ENCODE measurements around the gene UGT1A8. TPM values are rescaled to one million over a fixed set of nuclear protein-coding genes. Genes with fewer than 3 reads are reported as not detected.
"Not testable (repeated sequence)": the region's sequence is repeated elsewhere in the genome, so short reads cannot be mapped to it uniquely, and the experiment has no call there.

Gene UGT1A8
- total RNA-seq, 1 donor from 2014 or later: not detected

DNA sequence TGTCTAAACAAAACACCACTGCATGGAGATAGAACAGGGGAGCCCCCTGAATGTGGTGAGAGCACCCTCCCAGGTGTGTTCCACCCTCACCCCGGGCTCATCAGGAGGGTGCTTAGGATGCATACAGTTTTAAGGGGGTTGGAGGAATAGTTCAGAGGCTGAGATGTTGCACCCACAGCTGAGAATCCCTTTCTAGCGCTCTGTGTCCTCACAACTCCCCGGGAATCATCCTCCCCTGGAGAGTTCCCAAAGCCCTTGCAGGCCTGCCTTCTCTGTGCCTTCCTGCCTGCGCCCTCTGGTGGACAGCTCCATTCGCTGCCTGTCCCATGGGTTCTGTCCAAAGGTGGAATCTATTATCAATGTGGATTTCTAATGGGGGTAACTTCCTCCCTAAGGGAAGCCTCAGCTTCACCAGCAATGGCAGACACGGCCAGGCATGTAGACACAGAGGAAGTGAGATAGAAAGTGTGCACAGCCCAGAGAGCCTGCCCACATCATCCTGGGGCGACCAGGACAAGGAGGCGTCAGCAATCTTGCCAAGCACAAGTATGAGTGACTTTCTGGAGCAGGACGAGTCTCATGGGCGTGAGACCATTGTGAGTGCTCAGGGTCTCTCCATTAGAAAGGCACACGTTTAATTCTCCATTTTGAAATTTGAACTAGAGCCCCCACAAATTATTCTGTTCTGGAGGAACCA, 94.0 kb downstream of the UGT1A8 start:
- DNase-seq (ENCODE audit: extremely low read depth, low read depth, low spot score): no peak

DNA sequence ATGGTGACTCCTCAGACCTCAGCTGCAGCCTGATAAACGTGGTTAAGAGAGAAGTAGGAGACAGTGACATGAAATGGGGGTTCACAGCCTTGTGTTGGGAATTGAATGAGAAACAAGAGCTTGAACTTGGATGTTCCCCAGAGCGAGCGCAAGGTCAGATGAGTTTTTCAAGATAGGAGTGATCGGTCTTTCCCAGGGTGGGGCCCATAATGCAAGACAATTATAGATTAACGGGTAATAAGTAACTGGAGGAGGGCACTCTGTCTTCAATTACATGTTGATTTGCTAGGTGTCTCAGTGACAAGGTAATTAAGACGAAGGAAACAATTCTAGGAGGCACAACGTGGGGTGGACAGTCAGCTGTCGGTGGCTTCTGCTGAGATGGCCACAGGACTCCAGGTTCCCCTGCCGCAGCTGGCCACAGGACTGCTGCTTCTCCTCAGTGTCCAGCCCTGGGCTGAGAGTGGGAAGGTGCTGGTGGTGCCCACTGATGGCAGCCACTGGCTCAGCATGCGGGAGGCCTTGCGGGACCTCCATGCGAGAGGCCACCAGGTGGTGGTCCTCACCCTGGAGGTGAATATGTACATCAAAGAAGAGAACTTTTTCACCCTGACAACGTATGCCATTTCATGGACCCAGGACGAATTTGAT, 95.3 kb downstream of the UGT1A8 start, which contains the start of gene UGT1A5:
Gene UGT1A5 (plus strand): TSS at position 297 of the 651 bp plus-strand sequence. CDS start 85 bp downstream, at position 382.
- DNase-seq (ENCODE audit: extremely low read depth, low read depth, low spot score): no peak

DNA sequence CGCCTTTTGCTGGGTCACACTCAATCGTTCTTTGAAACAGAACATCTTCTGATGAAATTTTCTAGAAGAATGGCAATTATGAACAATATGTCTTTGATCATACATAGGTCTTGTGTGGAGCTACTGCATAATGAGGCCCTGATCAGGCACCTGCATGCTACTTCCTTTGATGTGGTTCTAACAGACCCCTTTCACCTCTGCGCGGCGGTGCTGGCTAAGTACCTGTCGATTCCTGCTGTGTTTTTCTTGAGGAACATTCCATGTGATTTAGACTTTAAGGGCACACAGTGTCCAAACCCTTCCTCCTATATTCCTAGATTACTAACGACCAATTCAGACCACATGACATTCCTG, 95.8 kb downstream of the UGT1A8 start:
- DNase-seq (ENCODE audit: extremely low read depth, low read depth, low spot score): no peak

DNA sequence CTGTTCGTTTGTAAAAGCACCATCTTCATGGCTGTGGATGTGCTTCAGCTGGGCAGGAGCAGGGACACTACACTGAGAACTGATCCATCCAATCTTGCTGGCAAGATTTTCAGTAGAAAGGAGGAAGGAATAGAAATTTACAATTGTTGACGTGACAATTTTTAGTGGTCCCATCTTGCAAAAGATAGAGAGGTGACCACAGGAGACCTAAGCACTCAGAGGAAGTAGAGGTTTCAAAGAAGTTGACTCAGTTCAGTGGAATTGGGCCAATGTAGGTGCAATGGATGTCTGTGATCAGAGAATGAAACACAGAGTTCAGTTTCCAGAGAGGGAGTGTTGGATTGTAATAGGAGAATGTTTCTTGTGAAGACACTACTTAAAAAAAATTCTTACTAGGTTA, 96.7 kb downstream of the UGT1A8 start:
- DNase-seq (ENCODE audit: extremely low read depth, low read depth, low spot score): no peak

DNA sequence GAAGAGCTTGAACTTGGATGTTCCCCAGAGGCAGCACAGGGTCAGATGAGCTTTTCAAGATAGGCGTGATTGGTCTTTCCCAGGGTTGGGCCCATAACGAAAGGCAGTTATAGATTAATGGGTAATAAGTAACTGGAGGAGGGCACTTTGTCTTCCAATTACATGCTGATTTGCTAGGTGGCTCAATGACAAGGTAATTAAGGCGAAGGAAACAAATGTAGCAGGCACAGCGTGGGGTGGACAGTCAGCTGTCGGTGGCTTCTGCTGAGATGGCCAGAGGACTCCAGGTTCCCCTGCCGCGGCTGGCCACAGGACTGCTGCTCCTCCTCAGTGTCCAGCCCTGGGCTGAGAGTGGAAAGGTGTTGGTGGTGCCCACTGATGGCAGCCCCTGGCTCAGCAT, 101.1 kb downstream of the UGT1A8 start, which contains the start of gene UGT1A4:
Gene UGT1A4 (plus strand): TSS at position 185 of the 400 bp plus-strand sequence. CDS start 85 bp downstream, at position 270.
- DNase-seq (ENCODE audit: extremely low read depth, low read depth, low spot score): no peak

DNA sequence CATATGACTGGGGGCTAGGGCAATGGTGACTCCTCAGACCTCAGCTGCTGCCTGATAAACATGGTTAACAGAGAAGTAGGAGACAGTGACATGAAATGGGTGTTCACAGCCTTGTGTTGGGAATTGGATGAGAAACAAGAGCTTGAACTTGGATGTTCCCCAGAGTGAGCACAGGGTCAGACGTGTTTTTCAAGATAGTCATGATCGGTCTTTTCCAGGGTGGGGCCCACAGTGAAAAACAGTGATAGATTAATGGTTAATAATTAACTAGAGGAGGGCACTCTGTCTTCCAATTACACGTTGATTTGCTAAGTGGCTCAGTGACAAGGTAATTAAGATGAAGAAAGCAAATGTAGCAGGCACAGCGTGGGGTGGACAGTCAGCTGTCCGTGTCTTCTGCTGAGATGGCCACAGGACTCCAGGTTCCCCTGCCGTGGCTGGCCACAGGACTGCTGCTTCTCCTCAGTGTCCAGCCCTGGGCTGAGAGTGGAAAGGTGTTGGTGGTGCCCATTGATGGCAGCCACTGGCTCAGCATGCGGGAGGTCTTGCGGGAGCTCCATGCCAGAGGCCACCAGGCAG, 111.4 kb downstream of the UGT1A8 start, which contains the start of gene UGT1A3:
Gene UGT1A3 (plus strand): TSS at position 320 of the 579 bp plus-strand sequence. CDS start 85 bp downstream, at position 405.
- DNase-seq (ENCODE audit: extremely low read depth, low read depth, low spot score): no peak

DNA sequence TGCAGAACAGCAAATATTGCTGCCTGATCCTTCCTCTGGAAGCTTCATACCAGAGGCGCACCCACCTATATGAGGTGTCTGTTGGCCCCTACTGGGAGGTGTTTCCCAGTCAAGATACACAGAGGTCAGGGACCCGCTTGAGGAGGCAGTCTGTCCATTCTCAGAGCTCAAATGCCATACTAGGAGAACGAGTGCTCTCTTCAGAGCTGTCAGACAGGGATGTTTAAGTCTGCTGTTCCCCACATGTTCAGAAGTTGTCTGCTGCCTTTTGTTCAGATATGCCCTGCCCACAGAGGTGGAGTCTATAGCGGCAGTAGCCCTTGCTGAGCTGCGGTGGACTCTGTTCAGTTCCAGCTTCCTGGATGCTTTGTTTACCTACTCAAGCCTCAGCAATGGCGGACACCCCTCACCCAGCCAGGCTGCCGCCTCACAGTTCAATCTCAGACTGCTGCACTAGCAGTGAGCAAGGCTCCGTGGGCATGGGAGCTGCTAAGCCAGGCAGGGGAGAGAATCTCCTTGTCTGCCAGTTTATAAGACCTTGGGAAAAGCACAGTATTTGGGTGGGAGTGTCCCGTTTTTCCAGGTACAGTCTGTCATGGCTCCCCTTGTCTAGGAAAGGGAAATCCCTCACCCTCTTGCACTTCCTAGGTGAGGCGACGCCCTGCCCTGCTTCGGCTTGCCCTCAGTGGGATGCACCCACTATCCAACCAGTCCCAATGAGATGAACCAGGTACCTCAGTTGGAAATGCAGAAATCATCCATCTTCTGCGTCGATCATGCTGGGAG, 119.6 kb downstream of the UGT1A8 start:
- not testable (repeated sequence) for DNase-seq (ENCODE audit: extremely low read depth, low read depth, low spot score)

DNA sequence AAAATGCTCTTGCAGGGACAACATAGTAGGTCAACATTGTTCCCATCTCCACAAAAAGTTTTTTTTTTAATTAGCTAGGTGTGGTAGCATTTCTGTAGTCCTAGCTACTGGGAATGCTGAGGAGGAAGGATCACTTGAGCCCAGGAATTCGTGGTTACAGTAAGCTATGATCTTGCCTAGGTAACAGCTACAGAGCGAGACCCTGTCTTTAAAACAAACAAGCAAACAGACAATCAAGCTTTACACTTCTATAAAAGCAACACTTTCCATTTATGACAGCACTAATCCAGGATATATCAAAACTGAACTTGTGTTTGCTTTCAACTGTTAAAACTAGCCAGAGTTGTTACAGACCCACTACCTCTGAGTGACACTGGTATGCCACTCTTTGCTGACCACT, 123.4 kb downstream of the UGT1A8 start:
- no peak for DNase-seq (ENCODE audit: extremely low read depth, low read depth, low spot score)

DNA sequence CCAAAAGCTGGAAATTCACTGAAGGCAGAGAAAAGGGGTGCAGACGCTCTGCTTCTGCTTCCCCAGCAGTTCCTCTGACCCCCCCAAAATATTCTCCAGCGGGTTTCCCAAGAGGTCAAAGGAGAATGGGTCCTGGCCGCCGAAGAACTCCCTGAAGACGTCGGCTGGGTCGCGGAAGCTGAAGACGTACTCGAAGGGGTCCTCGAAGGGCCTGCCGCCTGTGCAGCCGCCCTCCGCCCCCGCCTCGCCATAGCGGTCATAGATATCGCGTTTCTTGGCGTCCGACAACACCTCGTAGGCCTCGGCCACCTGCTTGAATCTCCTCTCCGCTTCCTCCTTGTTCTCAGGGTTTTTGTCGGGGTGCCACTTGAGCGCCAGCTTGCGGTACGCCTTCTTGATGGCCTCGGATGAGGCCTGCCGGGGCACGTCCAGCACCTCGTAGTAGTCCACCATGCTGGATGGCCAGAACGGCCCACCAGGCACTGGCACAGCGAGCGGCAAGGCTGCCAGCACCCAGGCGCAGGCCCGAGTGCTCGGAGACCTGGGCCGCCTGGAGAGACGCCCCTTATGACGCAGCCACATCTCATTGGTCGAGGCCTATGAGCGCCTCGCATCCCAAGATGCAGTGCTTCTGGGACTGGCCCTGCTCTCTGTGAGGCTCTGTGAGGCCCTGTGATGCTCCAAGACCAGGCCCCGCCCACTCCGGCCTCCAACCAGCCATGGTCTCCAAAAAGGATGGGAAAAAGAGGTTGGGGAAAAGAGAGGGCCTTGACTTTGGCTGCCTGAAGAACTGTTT, 126.2 kb downstream of the UGT1A8 start:
- no peak for DNase-seq (ENCODE audit: extremely low read depth, low read depth, low spot score)

DNA sequence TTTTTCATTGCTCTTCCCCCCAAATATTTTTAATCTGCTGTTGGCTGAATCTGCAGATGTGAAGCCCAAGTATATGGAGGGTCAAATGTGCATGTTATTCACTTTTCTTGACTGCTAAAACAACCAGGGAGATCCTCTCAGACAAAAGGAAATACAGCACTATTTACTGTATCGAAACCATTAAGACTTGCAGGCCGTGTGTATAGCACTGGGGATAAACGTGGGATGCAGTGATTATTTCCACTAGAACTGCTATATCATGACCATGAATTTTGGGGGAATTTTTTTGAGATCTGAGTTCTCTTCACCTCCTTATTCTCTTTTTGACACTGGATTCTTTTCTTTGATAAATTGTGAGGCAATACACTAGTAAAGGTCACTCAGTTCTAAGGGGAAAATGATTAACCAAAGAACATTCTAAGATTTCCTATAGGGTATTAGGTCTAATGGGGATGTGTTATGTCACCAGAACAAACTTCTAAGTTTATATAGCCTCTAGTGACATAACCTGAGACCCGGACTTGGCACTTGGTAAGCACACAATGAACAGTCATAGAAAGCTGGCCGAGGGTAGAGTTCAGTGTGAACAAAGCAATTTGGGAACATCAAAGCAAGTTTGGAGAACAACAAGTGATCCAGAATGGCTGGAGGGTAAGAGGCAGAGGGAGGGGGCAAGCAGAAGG, 127.8 kb downstream of the UGT1A8 start:
- DNase-seq (ENCODE audit: extremely low read depth, low read depth, low spot score): no peak

DNA sequence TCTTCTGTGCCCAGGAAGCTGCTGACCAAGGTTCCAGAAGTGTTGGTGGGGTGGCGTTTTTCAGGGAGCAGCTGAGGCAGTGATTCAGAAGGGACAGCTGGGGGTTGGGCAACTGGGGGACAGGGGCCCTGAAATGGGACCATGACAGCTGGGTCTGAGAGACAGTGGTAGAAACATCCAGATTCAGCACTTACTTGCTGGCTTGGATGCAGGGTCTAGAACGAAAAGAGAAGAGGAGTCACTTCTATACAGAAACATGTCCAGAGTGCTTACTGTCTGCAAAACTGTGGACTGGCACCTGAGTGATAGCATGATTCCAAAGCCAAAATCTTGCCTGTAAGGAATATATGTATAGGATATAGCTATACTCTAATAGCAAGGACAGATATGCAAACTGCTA, 128.4 kb downstream of the UGT1A8 start:
- DNase-seq (ENCODE audit: extremely low read depth, low read depth, low spot score): not testable (repeated sequence)

DNA sequence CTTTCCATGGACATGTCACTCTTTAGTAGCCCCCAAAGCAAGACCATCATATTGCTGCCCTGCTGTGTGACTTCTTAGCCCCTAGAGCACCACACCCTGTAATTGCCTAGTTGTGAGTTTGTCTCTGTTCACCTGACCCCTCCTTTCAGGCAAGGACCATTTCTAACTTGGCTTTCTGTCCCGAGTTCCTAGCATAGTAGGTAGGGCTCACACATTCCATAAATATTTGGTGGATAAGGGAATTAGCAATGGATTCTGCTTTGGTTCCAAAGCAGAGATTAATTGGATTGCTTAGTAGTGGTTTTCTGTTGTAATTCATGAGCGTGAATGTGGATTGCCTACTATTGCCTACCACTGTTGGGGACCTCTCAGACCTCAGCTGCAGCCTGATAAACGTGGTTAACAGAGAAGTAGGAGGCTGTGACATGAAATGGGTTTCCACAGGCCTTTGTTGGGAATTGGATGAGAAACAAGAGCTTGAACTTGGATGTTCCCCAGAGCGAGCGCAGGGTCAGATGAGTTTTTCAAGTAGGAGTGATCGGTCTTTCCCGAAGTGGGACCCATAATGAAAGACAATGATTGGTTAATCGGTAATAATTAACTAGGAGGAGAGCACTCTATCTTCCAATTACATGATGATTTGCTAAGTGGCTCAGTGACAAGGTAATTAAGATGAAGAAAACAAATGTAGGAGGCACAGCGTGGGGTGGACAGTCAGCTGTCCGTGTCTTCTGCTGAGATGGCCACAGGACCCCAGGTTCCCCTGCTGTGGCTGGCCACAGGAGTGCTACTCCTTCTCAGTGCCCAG, 129.2 kb downstream of the UGT1A8 start:
- no peak for DNase-seq (ENCODE audit: extremely low read depth, low read depth, low spot score)

DNA sequence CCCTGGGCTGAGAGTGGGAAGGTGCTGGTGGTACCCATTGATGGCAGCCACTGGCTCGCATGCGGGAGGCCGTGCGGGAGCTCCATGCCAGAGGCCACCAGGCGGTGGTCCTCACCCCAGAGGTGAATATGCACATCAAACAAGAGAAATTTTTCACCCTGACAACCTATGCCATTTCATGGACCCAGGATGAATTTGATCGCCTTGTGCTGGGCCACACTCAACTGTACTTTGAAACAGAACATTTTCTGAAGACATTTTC, 129.8 kb downstream of the UGT1A8 start:
- DNase-seq (ENCODE audit: extremely low read depth, low read depth, low spot score): no peak

DNA sequence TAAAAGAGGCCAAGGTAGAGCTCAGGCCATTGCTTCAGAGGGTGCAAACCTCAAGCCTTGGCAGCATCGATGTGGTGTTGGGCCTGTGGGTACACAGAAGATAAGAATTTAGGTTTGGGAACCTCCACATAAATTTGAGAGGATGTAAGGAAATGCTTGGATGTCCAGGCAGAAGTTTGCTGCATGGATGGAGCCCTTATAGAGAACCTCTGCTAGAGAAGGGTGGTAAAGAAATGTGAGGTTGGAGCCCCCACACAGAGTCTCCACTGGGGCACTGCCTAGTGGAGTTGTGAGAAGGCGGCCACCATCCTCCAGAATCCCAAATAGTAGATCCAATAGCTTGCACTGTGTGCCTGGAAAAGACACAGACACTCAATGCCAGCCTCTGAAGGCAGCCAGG, 133.3 kb downstream of the UGT1A8 start:
- DNase-seq (ENCODE audit: extremely low read depth, low read depth, low spot score): not testable (repeated sequence)

DNA sequence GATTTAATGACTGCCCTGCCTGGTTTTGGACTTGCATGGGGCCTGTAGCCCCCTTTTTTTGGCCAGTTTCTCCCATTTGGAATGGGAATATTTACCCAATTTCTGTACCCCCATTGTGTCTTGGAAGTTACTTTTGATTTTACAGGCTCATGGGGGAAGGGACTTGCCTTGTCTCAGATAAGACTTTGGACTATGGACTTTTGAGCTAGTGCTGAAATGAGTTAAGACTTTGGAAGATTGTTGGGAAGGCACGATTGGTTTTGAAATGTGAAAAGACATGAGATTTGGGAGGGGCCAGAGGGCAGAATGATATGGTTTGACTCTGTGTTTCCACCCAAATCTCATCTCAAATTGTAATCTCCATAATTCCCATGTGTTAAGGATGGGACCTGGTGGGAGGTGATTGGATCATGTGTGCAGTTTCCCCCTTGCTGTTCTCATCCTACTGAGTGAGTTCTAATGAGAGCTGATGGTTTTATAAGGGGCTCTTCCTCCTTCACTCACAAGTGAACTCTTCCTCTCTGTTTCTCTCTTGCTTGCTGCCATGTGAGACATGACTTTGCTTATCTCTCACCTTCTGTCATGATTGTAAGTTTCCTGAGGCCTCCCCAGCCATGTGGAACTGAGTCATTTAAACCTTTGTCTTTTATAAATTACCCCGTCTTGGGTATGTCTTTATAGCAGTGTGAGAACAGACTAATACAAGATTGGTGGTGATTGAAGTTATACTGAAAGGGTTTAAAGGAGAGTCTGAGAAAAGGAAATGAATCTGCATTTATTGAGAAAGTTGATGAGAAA, 134.0 kb downstream of the UGT1A8 start:
- not testable (repeated sequence) for DNase-seq (ENCODE audit: extremely low read depth, low read depth, low spot score)

DNA sequence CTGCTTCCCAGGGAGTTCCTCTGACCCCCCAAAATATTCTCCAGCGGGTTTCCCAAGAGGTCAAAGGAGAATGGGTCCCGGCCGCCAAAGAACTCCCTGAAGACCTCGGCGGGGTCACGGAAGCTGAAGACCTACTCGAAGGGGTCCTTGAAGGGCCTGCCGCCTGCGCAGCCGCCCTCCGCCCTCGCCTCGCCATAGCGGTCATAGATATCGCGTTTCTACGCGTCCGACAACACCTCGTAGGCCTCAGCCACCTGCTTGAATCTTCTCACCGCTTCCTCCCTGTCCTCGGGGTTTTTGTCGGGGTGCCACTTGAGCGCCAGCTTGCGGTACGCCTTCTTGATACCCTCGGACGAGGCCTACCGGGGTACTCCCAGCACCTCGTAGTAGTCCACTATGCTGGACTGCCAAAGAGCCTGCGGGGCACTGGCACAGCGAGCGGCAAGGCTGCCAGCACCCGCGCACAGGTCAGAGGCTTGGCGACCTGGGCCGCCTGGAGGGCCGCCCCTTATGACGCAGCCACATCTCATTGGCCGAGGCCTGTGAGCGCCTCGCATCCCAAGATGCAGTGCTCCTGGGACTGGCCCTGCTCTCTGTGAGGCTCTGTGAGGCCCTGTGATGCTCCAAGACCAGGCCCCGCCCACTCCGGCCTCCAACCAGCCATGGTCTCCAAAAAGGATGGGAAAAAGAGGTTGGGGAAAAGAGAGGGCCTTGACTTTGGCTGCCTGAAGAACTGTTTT, 137.6 kb downstream of the UGT1A8 start:
- DNase-seq (ENCODE audit: extremely low read depth, low read depth, low spot score): no peak

DNA sequence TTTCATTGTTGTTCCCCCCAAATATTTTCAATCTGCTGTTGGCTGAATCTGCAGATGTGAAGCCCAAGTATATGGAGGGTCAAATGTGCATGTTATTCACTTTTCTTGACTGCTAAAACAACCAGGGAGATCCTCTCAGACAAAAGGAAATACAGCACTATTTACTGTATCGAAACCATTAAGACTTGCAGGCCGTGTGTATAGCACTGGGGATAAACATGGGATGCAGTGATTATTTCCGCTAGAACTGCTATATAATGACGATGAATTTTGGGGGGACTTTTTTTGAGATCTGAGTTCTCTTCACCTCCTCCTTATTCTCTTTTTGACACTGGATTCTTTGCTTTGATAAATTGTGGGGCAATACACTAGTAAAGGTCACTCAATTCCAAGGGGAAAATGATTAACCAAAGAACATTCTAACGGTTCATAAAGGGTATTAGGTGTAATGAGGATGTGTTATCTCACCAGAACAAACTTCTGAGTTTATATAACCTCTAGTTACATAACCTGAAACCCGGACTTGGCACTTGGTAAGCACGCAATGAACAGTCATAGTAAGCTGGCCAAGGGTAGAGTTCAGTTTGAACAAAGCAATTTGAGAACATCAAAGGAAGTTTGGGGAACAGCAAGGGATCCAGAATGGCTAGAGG, 139.1 kb downstream of the UGT1A8 start:
- no peak for DNase-seq (ENCODE audit: extremely low read depth, low read depth, low spot score)
